ENCODE results near the gene WNT1.

- TF ChIP-seq CTCF (IDR thresholded peaks at IDR 0.05; ENCODE audit: insufficient read depth, low read length): no peak
- TF ChIP-seq REST (IDR thresholded peaks at IDR 0.05; ENCODE audit: insufficient replicate concordance, low read depth): no peak
Measured at GRCh38 chr12:49028666-49029275, 50.6 kb downstream of the WNT1 start.
